ENCODE results near the gene PAK4.

GRCh38 chr19:39080431-39080830 lies 45.2 kb upstream of the PAK4 start:
- no peak for TF ChIP-seq CTCF (optimal IDR thresholded peaks at IDR 0.05 in 1 of 3, IDR thresholded peaks at IDR 0.05 in 1 of 3, conservative IDR thresholded peaks at IDR 0.05 in 1 of 3; ENCODE audit: extremely low read depth in 1 of 3, insufficient read depth in 2 of 3, low read length in 3 of 3)
- no peak for TF ChIP-seq EZH2 (IDR thresholded peaks at IDR 0.05; ENCODE audit: low read length)
